ENCODE measurements around the gene GSX2. TPM values are rescaled to one million over a fixed set of nuclear protein-coding genes. Genes with fewer than 3 reads are reported as not detected.

Gene GSX2
- polyA plus RNA-seq, 1 of the 3 experiments (the other 2 are of a cell fraction), result 0.02 TPM

GRCh38 chr4:54100595-54101189, 729 bp downstream of the GSX2 start:
- peak overlapping the region; percentile 91 for H3K4me2 ChIP-seq
- TF ChIP-seq REST (IDR thresholded peaks at IDR 0.05; ENCODE audit: low read depth, low read length) (no peak), NFIC (IDR thresholded peaks at IDR 0.05; ENCODE audit: borderline replicate concordance) (no peak), JUND (IDR thresholded peaks at IDR 0.05) (no peak), IRF3 (IDR thresholded peaks at IDR 0.05; ENCODE audit: low read depth, low read length) (no peak)
- H3K27me3 ChIP-seq (ENCODE audit: insufficient read depth), result peaks cover 57% of the 10 kb centered on the region
- peak overlapping the region; percentile 76; the same call in 1 of the 2 replicates for H2AFZ ChIP-seq (ENCODE audit: low read depth)
- H4K20me1 ChIP-seq (ENCODE audit: insufficient read depth), result no peaks in the 10 kb centered on the region
- H3K9me2 ChIP-seq, result no peaks in the 10 kb centered on the region
- H3K27ac ChIP-seq (ENCODE audit: low read depth in 2 of 2, low read length in 1 of 2), result no peak overlapping the region
- H3K9ac ChIP-seq, result no peak overlapping the region
- ChIA-PET CTCF (no interaction called here), POLR2A (no interaction called here)
- H3F3A ChIP-seq (replicated peaks; ENCODE audit: insufficient read depth), result no peaks in the 10 kb centered on the region
- peaks cover 0 to 22% of the 10 kb centered on the region in 2 experiments; a peak in 1 of 4 replicates for H3K4me1 ChIP-seq (ENCODE audit: control insufficient read depth in 1 of 2, insufficient read depth in 2 of 2, low read depth in 1 of 2, low read length in 1 of 2)
- no peaks in the 10 kb centered on the region for H3K36me3 ChIP-seq (replicated peaks in 1 of 2; ENCODE audit: control insufficient read depth in 1 of 2, insufficient read depth in 2 of 2, low read length in 1 of 2)
- H3K79me2 ChIP-seq (ENCODE audit: insufficient read depth), result no peaks in the 10 kb centered on the region
- no peaks in the 10 kb centered on the region for H3K9me3 ChIP-seq
- 4% methylated on average over 24 of the region's 46 CpGs for WGBS (ENCODE audit: low lambda C conversion rate)
- peak overlapping the region; percentile 51 to 68 for H3K4me3 ChIP-seq (ENCODE audit: low read depth in 2 of 2, low read length in 1 of 2)
- DNase-seq, result peak; percentile 71

GRCh38 chr4:54101190-54102041, 1.5 kb downstream of the GSX2 start:
- no peak overlapping the region for H3K27ac ChIP-seq (ENCODE audit: low read depth in 2 of 2, low read length in 1 of 2)
- H4K20me1 ChIP-seq (ENCODE audit: insufficient read depth), result no peaks in the 10 kb centered on the region
- no peaks in the 10 kb centered on the region for H3K36me3 ChIP-seq (replicated peaks in 1 of 2; ENCODE audit: control insufficient read depth in 1 of 2, insufficient read depth in 2 of 2, low read length in 1 of 2)
- H3K9ac ChIP-seq, result no peak overlapping the region
- peak; percentile 71; the same call in 1 of the 2 replicates for TF ChIP-seq EZH2phosphoT487 (IDR thresholded peaks at IDR 0.05; ENCODE audit: borderline replicate concordance, low read depth)
- TF ChIP-seq SMC3 (IDR thresholded peaks at IDR 0.05; ENCODE audit: low read depth, low read length), result no peak
- peak overlapping the region; percentile 76; the same call in 1 of the 2 replicates for H2AFZ ChIP-seq (ENCODE audit: low read depth)
- no peaks in the 10 kb centered on the region for H3K9me2 ChIP-seq
- H3K27me3 ChIP-seq (ENCODE audit: insufficient read depth), result peaks cover 52% of the 10 kb centered on the region
- peak; percentile 46 for DNase-seq
- ChIA-PET POLR2A (no interaction called here), CTCF (no interaction called here)
- no peaks in the 10 kb centered on the region for H3F3A ChIP-seq (replicated peaks; ENCODE audit: insufficient read depth)
- WGBS (ENCODE audit: low lambda C conversion rate), result 12% methylated on average over 44 of the region's 50 CpGs
- peak overlapping the region; percentile 91 for H3K4me2 ChIP-seq
- H3K9me3 ChIP-seq, result no peaks in the 10 kb centered on the region
- peak overlapping the region; percentile 51 to 68 for H3K4me3 ChIP-seq (ENCODE audit: low read depth in 2 of 2, low read length in 1 of 2)
- no peaks in the 10 kb centered on the region for H3K79me2 ChIP-seq (ENCODE audit: insufficient read depth)
- peaks cover 0 to 22% of the 10 kb centered on the region in 2 experiments; a peak in 1 of 4 replicates for H3K4me1 ChIP-seq (ENCODE audit: control insufficient read depth in 1 of 2, insufficient read depth in 2 of 2, low read depth in 1 of 2, low read length in 1 of 2)
